Measurements from ENCODE around the gene TJP3.

Gene TJP3

GRCh38 chr19:3679581-3679980 lies 28.6 kb upstream of the TJP3 start:
- TF ChIP-seq TEAD4 (IDR thresholded peaks at IDR 0.05) (no peak), YY1 (IDR thresholded peaks at IDR 0.05; ENCODE audit: low read depth) (no peak), NFIC (IDR thresholded peaks at IDR 0.05) (no peak), CEBPB (IDR thresholded peaks at IDR 0.05) (no peak), RAD21 (IDR thresholded peaks at IDR 0.05; ENCODE audit: low read depth) (no peak), EP300 (IDR thresholded peaks at IDR 0.05; ENCODE audit: borderline replicate concordance) (no peak), EGR1 (IDR thresholded peaks at IDR 0.05) (no peak), CREB1 (IDR thresholded peaks at IDR 0.05; ENCODE audit: low read depth) (no peak), TCF12 (IDR thresholded peaks at IDR 0.05; ENCODE audit: low read depth) (no peak), TAF1 (IDR thresholded peaks at IDR 0.05; ENCODE audit: low read depth) (no peak), REST (IDR thresholded peaks at IDR 0.05; ENCODE audit: low read depth) (no peak), FOXM1 (IDR thresholded peaks at IDR 0.05; ENCODE audit: borderline replicate concordance, low read depth) (no peak), ZBTB7A (IDR thresholded peaks at IDR 0.05; ENCODE audit: low read depth) (no peak), MAX (IDR thresholded peaks at IDR 0.05) (no peak)
- TF ChIP-seq, protein P1, sequence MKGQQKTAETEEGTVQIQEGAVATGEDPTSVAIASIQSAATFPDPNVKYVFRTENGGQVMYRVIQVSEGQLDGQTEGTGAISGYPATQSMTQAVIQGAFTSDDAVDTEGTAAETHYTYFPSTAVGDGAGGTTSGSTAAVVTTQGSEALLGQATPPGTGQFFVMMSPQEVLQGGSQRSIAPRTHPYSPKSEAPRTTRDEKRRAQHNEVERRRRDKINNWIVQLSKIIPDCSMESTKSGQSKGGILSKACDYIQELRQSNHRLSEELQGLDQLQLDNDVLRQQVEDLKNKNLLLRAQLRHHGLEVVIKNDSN (IDR thresholded peaks at IDR 0.05) = no peak

- TF ChIP-seq CREB1 (IDR thresholded peaks at IDR 0.05; ENCODE audit: low read depth) (no peak), REST (IDR thresholded peaks at IDR 0.05; ENCODE audit: low read depth) (no peak), CEBPB (IDR thresholded peaks at IDR 0.05) (no peak), NFIC (IDR thresholded peaks at IDR 0.05) (no peak), TAF1 (IDR thresholded peaks at IDR 0.05; ENCODE audit: low read depth) (no peak), RAD21 (IDR thresholded peaks at IDR 0.05; ENCODE audit: low read depth) (no peak), ZBTB7A (IDR thresholded peaks at IDR 0.05; ENCODE audit: low read depth) (no peak), YY1 (IDR thresholded peaks at IDR 0.05; ENCODE audit: low read depth) (no peak)
Measured at GRCh38 chr19:3680939-3681338, 27.2 kb upstream of the TJP3 start.

- TF ChIP-seq, protein P1 (IDR thresholded peaks at IDR 0.05) = no peak
- TF ChIP-seq EGR1 (IDR thresholded peaks at IDR 0.05) (no peak), TAF1 (IDR thresholded peaks at IDR 0.05; ENCODE audit: low read depth) (no peak), EP300 (IDR thresholded peaks at IDR 0.05; ENCODE audit: borderline replicate concordance) (no peak), MAX (IDR thresholded peaks at IDR 0.05) (no peak), YY1 (IDR thresholded peaks at IDR 0.05; ENCODE audit: low read depth) (no peak), CEBPB (IDR thresholded peaks at IDR 0.05) (no peak), ZBTB7A (IDR thresholded peaks at IDR 0.05; ENCODE audit: low read depth) (no peak), FOXM1 (IDR thresholded peaks at IDR 0.05; ENCODE audit: borderline replicate concordance, low read depth) (no peak)
Measured at GRCh38 chr19:3682286-3682685, 25.9 kb upstream of the TJP3 start.

GRCh38 chr19:3682741-3683404 lies 25.3 kb upstream of the TJP3 start:
- no peak for TF ChIP-seq TAF1 (IDR thresholded peaks at IDR 0.05; ENCODE audit: low read depth)
- no peak for TF ChIP-seq NFIC (IDR thresholded peaks at IDR 0.05)
- TF ChIP-seq CREB1 (IDR thresholded peaks at IDR 0.05; ENCODE audit: low read depth) = no peak
- no peak for TF ChIP-seq ZBTB7A (IDR thresholded peaks at IDR 0.05; ENCODE audit: low read depth)
- TF ChIP-seq FOXM1 (IDR thresholded peaks at IDR 0.05; ENCODE audit: borderline replicate concordance, low read depth) = no peak
- TF ChIP-seq TEAD4 (IDR thresholded peaks at IDR 0.05) = no peak
- no peak for TF ChIP-seq EP300 (IDR thresholded peaks at IDR 0.05; ENCODE audit: borderline replicate concordance)
- TF ChIP-seq TCF12 (IDR thresholded peaks at IDR 0.05; ENCODE audit: low read depth) = no peak
- no peak for TF ChIP-seq REST (IDR thresholded peaks at IDR 0.05; ENCODE audit: low read depth)
- TF ChIP-seq EGR1 (IDR thresholded peaks at IDR 0.05) = no peak
